Measurements from ENCODE around the gene SDHC.
A peak's percentile ranks its signal among the peaks of the same experiment; 100 is the strongest.
"Not testable (repeated sequence)": the region's sequence is repeated elsewhere in the genome, so short reads cannot be mapped to it uniquely, and the experiment has no call there.

SDHC gene

DNA sequence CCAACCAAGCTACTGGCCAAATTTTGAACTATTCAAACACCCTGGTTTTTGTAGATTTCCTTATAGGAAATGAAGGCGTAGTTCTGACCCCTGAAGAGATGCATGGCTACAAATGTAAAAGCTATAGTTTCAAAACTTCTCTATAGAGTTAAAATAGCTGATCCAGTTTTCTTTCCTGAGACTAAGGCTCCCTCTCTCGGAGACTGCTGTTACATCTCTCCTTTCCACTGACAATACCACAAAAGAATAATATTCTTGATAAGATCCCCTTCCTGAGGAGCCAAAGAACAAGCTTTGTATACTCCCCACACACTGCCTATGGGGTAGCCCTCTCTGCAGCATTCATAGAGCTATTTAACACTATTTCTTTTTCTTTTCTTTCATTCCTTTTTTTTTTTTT lies 60.2 kb downstream of the SDHC start:
- DNase-seq (ENCODE audit: low read depth, low spot score): no peak
- TF ChIP-seq, protein P1, sequence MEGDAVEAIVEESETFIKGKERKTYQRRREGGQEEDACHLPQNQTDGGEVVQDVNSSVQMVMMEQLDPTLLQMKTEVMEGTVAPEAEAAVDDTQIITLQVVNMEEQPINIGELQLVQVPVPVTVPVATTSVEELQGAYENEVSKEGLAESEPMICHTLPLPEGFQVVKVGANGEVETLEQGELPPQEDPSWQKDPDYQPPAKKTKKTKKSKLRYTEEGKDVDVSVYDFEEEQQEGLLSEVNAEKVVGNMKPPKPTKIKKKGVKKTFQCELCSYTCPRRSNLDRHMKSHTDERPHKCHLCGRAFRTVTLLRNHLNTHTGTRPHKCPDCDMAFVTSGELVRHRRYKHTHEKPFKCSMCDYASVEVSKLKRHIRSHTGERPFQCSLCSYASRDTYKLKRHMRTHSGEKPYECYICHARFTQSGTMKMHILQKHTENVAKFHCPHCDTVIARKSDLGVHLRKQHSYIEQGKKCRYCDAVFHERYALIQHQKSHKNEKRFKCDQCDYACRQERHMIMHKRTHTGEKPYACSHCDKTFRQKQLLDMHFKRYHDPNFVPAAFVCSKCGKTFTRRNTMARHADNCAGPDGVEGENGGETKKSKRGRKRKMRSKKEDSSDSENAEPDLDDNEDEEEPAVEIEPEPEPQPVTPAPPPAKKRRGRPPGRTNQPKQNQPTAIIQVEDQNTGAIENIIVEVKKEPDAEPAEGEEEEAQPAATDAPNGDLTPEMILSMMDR (IDR thresholded peaks at IDR 0.05; ENCODE audit: low read depth, low read length): peak; percentile 38
- H3K4me3 ChIP-seq (ENCODE audit: low read depth, low read length): no peak overlapping the region
- in situ Hi-C loops (cut with HindIII; ENCODE audit: low sequenced_read_pairs): loop anchor here (25.0 kb wide), 1 partner anchor 162 kb away; the partner anchor contains the start of genes APOA2, FCER1G and NDUFS2

DNA sequence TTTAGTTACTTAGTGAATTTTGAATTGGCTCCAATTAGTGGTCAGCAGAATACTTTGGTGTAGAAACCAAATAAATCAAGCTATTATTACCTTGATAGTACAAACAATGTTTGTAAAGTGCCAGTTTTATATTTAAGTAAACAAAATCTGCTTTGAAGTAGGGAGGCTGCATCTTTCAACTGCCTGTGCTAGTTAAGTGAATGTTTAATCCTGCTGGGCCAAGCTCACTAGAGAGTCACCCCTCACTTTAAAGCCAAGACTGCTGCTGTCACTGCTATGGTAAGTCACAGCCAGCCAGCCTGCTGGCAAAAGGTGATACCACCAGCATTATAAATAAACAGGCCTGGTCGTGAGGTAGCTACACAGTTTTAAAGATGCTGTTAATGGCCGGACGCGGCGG lies 63.8 kb downstream of the SDHC start:
- TF ChIP-seq, protein P1 (IDR thresholded peaks at IDR 0.05; ENCODE audit: low read depth, low read length): no peak
- no peak for DNase-seq (ENCODE audit: low read depth, low spot score)
- no peak overlapping the region for H3K4me3 ChIP-seq (ENCODE audit: low read depth, low read length)
- in situ Hi-C loops (cut with HindIII; ENCODE audit: low sequenced_read_pairs): no loop called here

DNA sequence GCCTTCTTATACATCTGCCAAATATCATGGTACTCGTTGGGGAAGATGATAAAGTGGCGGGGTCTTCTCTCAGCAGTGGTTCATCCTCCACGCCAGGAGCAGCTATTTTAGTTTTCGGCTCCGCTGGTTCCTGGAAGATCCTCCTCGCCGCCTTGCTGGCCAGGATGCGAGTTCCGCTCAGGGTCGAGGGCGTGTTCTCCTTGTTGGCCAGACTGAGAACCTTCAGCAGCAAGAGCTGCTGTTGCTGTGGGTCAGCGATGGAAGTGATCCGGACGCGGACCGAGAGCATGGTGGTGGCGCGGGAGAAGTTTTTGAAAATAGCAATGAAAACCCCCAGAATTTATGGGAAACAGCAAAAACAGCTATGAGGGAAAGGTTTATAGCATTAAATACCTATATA lies 64.9 kb downstream of the SDHC start:
- in situ Hi-C loops (cut with HindIII; ENCODE audit: low sequenced_read_pairs): no loop called here
- TF ChIP-seq, protein P1 (IDR thresholded peaks at IDR 0.05; ENCODE audit: low read depth, low read length): no peak
- no peak overlapping the region for H3K4me3 ChIP-seq (ENCODE audit: low read depth, low read length)
- no peak for DNase-seq (ENCODE audit: low read depth, low spot score)

DNA sequence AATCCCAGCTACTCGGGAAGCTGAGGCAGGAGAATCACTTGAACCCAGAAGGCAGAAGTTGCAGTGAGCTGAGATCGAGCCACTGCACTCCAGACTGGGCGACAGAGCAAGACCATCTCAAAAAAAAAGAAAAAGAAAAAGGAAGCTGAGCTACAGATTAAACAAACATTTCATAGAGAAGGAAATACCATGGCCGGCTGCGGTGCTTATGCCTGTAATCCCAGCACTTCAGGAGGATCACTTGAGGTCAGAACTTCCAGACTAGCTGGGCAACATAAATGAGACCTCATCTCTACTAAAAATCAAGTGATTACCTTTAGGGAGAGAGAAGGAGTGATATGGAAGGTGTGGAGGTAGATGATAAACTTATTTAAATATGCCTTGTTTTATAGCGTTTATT lies 67.5 kb downstream of the SDHC start:
- no peak for DNase-seq (ENCODE audit: low read depth, low spot score)
- TF ChIP-seq, protein P1 (IDR thresholded peaks at IDR 0.05; ENCODE audit: low read depth, low read length): no peak
- no peak overlapping the region for H3K4me3 ChIP-seq (ENCODE audit: low read depth, low read length)
- in situ Hi-C loops (cut with HindIII; ENCODE audit: low sequenced_read_pairs): no loop called here

DNA sequence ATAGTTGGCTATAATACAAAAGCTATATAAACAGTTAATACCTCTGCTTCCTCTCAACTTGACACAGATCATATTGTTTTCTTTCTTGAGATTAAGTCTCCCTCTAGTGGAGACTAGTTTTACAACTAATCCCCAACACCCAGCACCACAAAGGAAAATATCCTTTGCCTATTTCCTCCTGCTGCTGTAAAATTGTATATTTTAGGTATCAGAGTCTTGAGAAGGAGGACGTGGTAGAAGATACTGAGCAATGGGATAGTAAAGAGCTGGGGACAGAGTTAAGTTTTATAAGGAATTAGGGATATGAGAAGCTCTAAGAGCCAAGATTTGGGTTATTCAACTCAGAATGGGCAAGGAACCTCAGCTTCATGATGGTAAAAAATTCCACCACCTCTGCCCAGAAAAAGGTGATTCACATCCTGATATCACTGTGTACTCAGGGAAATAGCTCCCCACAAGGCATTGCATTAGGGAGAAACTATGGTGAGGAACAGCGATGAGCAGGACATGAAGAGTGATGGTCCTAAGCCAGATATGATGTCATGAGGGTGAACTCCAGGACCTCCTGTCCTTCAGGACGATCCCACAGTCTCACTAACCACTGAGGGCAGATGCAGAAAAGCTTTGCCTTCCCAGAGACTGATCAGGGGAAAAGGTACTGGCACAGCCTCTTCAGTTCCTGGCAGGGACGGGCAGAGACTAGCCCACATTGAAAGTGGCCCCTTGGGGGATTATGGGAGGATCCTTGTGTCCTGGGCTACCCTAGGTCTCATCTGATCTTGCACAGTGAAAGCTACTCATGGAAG lies 68.2 kb downstream of the SDHC start:
- TF ChIP-seq, protein P1 (IDR thresholded peaks at IDR 0.05; ENCODE audit: low read depth, low read length): peak; percentile 64
- no peak overlapping the region for H3K4me3 ChIP-seq (ENCODE audit: low read depth, low read length)
- in situ Hi-C loops (cut with HindIII; ENCODE audit: low sequenced_read_pairs): no loop called here
- DNase-seq (ENCODE audit: low read depth, low spot score): peak; percentile 85

DNA sequence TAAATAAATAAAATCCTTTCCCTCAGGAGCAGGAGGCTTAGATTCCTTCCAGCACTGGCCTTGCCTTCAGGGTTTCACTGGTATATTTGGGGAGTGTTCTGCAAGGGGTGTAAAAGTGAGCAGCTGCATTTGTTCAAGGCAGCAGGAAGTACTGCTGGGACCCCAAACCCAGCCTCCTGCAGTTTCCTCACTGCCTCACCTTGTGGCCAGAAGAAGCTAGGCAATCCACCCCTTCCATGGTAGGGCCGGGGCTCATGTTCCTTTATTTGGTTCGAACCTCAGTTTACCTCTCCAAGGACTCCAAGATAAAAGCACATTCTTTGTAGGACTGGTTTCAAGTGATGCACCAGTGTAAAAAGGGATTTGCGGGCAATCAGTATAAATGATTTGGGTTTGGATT lies 74.5 kb downstream of the SDHC start:
- no peak overlapping the region for H3K4me3 ChIP-seq (ENCODE audit: low read depth, low read length)
- no peak for DNase-seq (ENCODE audit: low read depth, low spot score)
- in situ Hi-C loops (cut with HindIII; ENCODE audit: low sequenced_read_pairs): no loop called here
- TF ChIP-seq, protein P1 (IDR thresholded peaks at IDR 0.05; ENCODE audit: low read depth, low read length): no peak

DNA sequence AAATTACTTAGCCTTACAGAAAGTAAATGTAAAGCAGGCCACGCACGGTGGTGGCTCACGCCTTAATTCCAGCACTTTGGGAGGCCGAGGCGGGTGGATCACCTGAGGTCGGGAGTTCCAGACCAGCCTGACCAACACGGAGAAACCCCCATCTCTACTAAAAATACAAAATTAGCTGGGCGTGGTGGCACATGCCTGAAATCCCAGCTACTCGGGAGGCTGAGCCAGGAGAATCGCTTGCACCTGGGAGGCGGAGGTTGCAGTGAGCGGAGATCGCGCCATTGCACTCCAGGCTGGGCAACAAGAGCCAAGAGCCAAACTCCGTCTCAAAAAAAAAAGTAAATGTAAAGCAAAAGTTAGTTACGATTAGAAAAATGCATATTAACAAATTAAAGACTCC lies 75.0 kb downstream of the SDHC start:
- in situ Hi-C loops (cut with HindIII; ENCODE audit: low sequenced_read_pairs); DNase-seq (ENCODE audit: low read depth, low spot score): not testable (repeated sequence)
- peak overlapping the region; percentile 56 for H3K4me3 ChIP-seq (ENCODE audit: low read depth, low read length)

All from astrocyte of the spinal cord (primary cell).